H1 (cell line): ENCODE data around the gene HMOX2.

Experiments used
- BRCA1 ChIP-seq: IDR thresholded peaks from 2 replicates; pipeline ENCODE4 v1.6.1; 2012; ENCODE audit warnings: low read depth, low read length, improper control_type of control experiment
- CREB1 ChIP-seq: IDR thresholded peaks from 2 replicates; pipeline ENCODE4 v1.6.1; 2012; ENCODE audit warnings: inconsistent platforms
- CTCF ChIP-seq, 3 experiments: IDR thresholded peaks; 1 replicate in 2 of 3; 2 replicates in 1 of 3; pipeline versions ENCODE4 v1.5.1 to v1.6.1; 2011; ENCODE audit warnings: low read length in 3 of 3, mild to moderate bottlenecking in 3 of 3, inconsistent platforms in 2 of 3, low read depth in 1 of 3, moderate library complexity in 1 of 3; ENCODE audit not compliant: insufficient read depth in 1 of 3; ENCODE audit errors: control extremely low read depth in 1 of 3
- GABPA ChIP-seq: IDR thresholded peaks from 2 replicates; pipeline ENCODE4 v1.6.1; 2011; ENCODE audit warnings: mild to moderate bottlenecking, low read length, moderate library complexity, borderline replicate concordance; ENCODE audit not compliant: insufficient read depth
- MAX ChIP-seq: IDR thresholded peaks from 2 replicates; pipeline ENCODE4 v1.6.1; 2012; ENCODE audit warnings: inconsistent platforms
- NRF1 ChIP-seq: IDR thresholded peaks from 2 replicates; pipeline ENCODE4 v1.6.1; 2011; ENCODE audit warnings: mild to moderate bottlenecking, low read depth, low read length, improper control_type of control experiment
- POLR2A ChIP-seq, 2 experiments: IDR thresholded peaks; 1 replicate in 1 of 2; 2 replicates in 1 of 2; pipeline ENCODE4 v1.6.1; 2011; ENCODE audit warnings: low read depth in 2 of 2, low read length in 2 of 2, mild to moderate bottlenecking in 2 of 2; ENCODE audit errors: control extremely low read depth in 1 of 2
- POLR2AphosphoS5 ChIP-seq: IDR thresholded peaks from 2 replicates; pipeline ENCODE4 v1.6.1; 2011; ENCODE audit warnings: low read depth, low read length
- RBBP5 ChIP-seq: IDR thresholded peaks from 2 replicates; pipeline ENCODE4 v1.7.1; 2012; ENCODE audit warnings: low read depth, mild to moderate bottlenecking, inconsistent platforms, low read length, moderate library complexity, borderline replicate concordance
- SIX5 ChIP-seq: IDR thresholded peaks from 2 replicates; pipeline ENCODE4 v1.6.1; 2011; ENCODE audit warnings: mild to moderate bottlenecking, low read depth, low read length
- SUZ12 ChIP-seq: fragments of 200-600 bp; sonication (generic); IDR thresholded peaks from 2 replicates; pipeline ENCODE4 v1.6.1; 2012; ENCODE audit warnings: mild to moderate bottlenecking, inconsistent platforms, low read length, moderate library complexity, mixed read lengths

- TF ChIP-seq BRCA1, result no peak
- no peak for TF ChIP-seq RBBP5
- TF ChIP-seq MAX, result no peak
- no peak for TF ChIP-seq SUZ12
- TF ChIP-seq CTCF (IDR thresholded peaks at IDR 0.05; ENCODE audit: control extremely low read depth in 1 of 3, insufficient read depth in 1 of 3, low read depth in 1 of 3, low read length in 3 of 3), result no peak
- no peak for TF ChIP-seq NRF1
- TF ChIP-seq GABPA, result no peak
- TF ChIP-seq CREB1, result no peak
- no peak for TF ChIP-seq SIX5
- TF ChIP-seq POLR2AphosphoS5, result no peak
- no peak for TF ChIP-seq POLR2A (IDR thresholded peaks at IDR 0.05; ENCODE audit: control extremely low read depth in 1 of 2, low read depth in 2 of 2, low read length in 2 of 2)
Observed at GRCh38 chr16:4514606-4515005, 38.4 kb downstream of the HMOX2 start.
